NCI-H2196 (cell line): ENCODE data around the gene JPT1.

Experiments
- DNase-seq: peaks from one replicate; lab custom pipeline; 2025; ENCODE audit not compliant: unreplicated experiment; lab: John Stamatoyannopoulos, UW

The JPT1 gene

GRCh38 chr17:75108193-75108592, 46.1 kb downstream of the JPT1 start:
- no peak for DNase-seq

- DNase-seq = peak; percentile 94
Measured at GRCh38 chr17:75105126-75106080, 48.9 kb downstream of the JPT1 start.

GRCh38 chr17:75103601-75104554, 50.4 kb downstream of the JPT1 start:
- no peak for DNase-seq

GRCh38 chr17:75102385-75102821, 51.9 kb downstream of the JPT1 start:
- no peak for DNase-seq

GRCh38 chr17:75099881-75100595, 54.3 kb downstream of the JPT1 start:
- DNase-seq = no peak

- DNase-seq = no peak
Measured at GRCh38 chr17:75098861-75099260, 55.5 kb downstream of the JPT1 start.

GRCh38 chr17:75097865-75098264, 56.4 kb downstream of the JPT1 start:
- no peak for DNase-seq

GRCh38 chr17:75096082-75096625, 58.2 kb downstream of the JPT1 start:
- peak; percentile 39 for DNase-seq

GRCh38 chr17:75094871-75095399, 59.4 kb downstream of the JPT1 start:
- DNase-seq = no peak

GRCh38 chr17:75093548-75094158, 60.7 kb downstream of the JPT1 start:
- DNase-seq = no peak

- DNase-seq = no peak
Measured at GRCh38 chr17:75091855-75092327, 62.4 kb downstream of the JPT1 start.

GRCh38 chr17:75090871-75091854, 63.1 kb downstream of the JPT1 start:
- no peak for DNase-seq

- DNase-seq = no peak
Measured at GRCh38 chr17:75088465-75089417, 65.6 kb downstream of the JPT1 start.

GRCh38 chr17:75087558-75088453, 66.5 kb downstream of the JPT1 start, which contains the start of gene SLC16A5:
Gene SLC16A5 (plus strand): TSS chr17:75087954. CDS start chr17:75093637, 5,683 bp downstream.
- DNase-seq = no peak

GRCh38 chr17:75087182-75087557, 67.1 kb downstream of the JPT1 start:
- no peak for DNase-seq

GRCh38 chr17:75086496-75087181, 67.7 kb downstream of the JPT1 start:
- DNase-seq = no peak
